ENCODE data around the gene MAML2.

MAML2 gene

GRCh38 chr11:96157517-96157873, 185.5 kb downstream of the MAML2 start:
- Histone ChIP-seq H3K27me3 (ENCODE audit: control insufficient read depth, insufficient read depth, low read length) (no peaks in the 10 kb centered on the region), H3K4me1 (ENCODE audit: control insufficient read depth, insufficient read depth, low read length) (peaks cover 5% of the 10 kb centered on the region), H3K9me3 (ENCODE audit: control insufficient read depth, low read length) (no peaks in the 10 kb centered on the region), H3K36me3 (ENCODE audit: control insufficient read depth, insufficient read depth, low read length) (no peaks in the 10 kb centered on the region), H3K4me3 (ENCODE audit: low read length) (no peak overlapping the region), H3K9ac (ENCODE audit: low read length) (no peak overlapping the region)

- Histone ChIP-seq H3K4me3 (ENCODE audit: low read length) (no peak overlapping the region), H3K9ac (ENCODE audit: low read length) (no peak overlapping the region), H3K4me1 (ENCODE audit: control insufficient read depth, insufficient read depth, low read length) (peaks cover 5% of the 10 kb centered on the region)
Measured at GRCh38 chr11:96156379-96156722, 186.6 kb downstream of the MAML2 start.

DNA sequence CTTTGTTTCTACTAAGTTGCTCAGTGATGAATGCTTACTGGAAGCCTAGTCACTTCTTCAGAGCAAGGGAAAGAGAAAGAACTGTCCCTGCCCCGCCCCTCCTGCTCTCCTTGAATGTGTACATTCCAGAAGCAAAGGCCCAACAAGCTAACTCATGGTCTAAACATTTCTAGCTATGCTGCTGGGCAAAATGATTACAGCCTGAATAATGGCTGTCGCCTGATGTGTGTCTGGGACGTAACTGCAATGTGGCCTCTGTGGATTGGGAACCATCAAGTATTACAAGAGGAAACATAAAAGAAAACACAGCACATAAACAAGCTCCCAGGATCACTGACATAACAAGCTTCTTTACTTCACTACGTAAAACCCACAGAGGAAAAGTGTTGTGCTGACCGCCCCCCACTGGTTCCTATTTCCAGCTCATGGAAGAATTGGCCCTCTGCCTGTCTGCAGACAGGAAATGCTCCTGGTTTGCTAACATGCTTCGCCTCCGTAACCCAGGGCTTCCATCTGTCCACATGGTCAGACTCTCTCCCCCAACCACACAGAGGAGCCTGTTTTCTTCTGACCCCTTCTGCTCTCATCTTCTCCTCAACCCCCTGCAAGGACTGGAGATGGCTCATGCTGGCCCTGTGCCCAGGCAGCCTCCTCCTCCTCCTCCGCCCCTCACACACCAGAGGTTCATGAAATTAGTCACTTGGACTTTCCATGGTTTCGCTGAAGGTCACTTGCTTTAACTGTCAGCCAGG, 187.2 kb downstream of the MAML2 start:
- Histone ChIP-seq H3K4me3 (ENCODE audit: low read length) (no peak overlapping the region), H3K27me3 (ENCODE audit: control insufficient read depth, insufficient read depth, low read length) (no peaks in the 10 kb centered on the region), H3K9ac (ENCODE audit: low read length) (no peak overlapping the region)

More at GRCh38 chr11:96156379-96156722, 186.6 kb downstream of the MAML2 start:
- Histone ChIP-seq H3K9me3 (ENCODE audit: control insufficient read depth, low read length) (no peaks in the 10 kb centered on the region), H3K27me3 (ENCODE audit: control insufficient read depth, insufficient read depth, low read length) (no peaks in the 10 kb centered on the region), H3K36me3 (ENCODE audit: control insufficient read depth, insufficient read depth, low read length) (no peaks in the 10 kb centered on the region)

GRCh38 chr11:96154802-96155520, 188.0 kb downstream of the MAML2 start:
- no peak overlapping the region for H3K9ac ChIP-seq (ENCODE audit: low read length)
- no peak overlapping the region for H3K4me3 ChIP-seq (ENCODE audit: low read length)
- H3K9me3 ChIP-seq (ENCODE audit: control insufficient read depth, low read length) = no peaks in the 10 kb centered on the region
- H3K4me1 ChIP-seq (ENCODE audit: control insufficient read depth, insufficient read depth, low read length) = peaks cover 5% of the 10 kb centered on the region
- H3K36me3 ChIP-seq (ENCODE audit: control insufficient read depth, insufficient read depth, low read length) = no peaks in the 10 kb centered on the region
- no peaks in the 10 kb centered on the region for H3K27me3 ChIP-seq (ENCODE audit: control insufficient read depth, insufficient read depth, low read length)

More for the DNA sequence above, 187.2 kb downstream of the MAML2 start:
- H3K9me3 ChIP-seq (ENCODE audit: control insufficient read depth, low read length) = no peaks in the 10 kb centered on the region
- H3K4me1 ChIP-seq (ENCODE audit: control insufficient read depth, insufficient read depth, low read length) = peaks cover 5% of the 10 kb centered on the region
- H3K36me3 ChIP-seq (ENCODE audit: control insufficient read depth, insufficient read depth, low read length) = no peaks in the 10 kb centered on the region

DNA sequence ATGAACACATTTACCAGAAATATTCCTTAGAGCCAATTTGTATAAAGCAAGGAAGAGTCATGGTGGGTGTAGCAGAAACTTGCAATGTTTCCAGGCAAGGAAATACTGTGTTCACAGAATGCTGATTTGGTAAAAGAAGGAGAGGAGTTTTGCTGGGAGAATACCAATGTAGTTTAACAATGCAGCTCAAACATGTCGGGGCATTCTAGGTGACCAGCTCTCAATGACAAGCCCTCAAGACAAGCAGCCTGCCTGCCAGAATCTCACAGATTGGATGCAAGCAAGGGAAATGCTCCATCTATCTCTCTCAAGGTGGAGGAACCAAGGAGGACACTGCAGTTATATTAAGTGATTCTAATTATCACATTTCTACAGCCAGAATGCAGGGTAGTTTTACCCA, 190.4 kb downstream of the MAML2 start:
- Histone ChIP-seq H3K9me3 (ENCODE audit: control insufficient read depth, low read length) (no peaks in the 10 kb centered on the region), H3K9ac (ENCODE audit: low read length) (no peak overlapping the region), H3K4me1 (ENCODE audit: control insufficient read depth, insufficient read depth, low read length) (peaks cover 5% of the 10 kb centered on the region)

GRCh38 chr11:96151501-96151900, 191.5 kb downstream of the MAML2 start:
- no peaks in the 10 kb centered on the region for H3K9me3 ChIP-seq (ENCODE audit: control insufficient read depth, low read length)
- no peaks in the 10 kb centered on the region for H3K27me3 ChIP-seq (ENCODE audit: control insufficient read depth, insufficient read depth, low read length)
- no peak overlapping the region for H3K9ac ChIP-seq (ENCODE audit: low read length)
- H3K4me3 ChIP-seq (ENCODE audit: low read length) = no peak overlapping the region
- no peaks in the 10 kb centered on the region for H3K36me3 ChIP-seq (ENCODE audit: control insufficient read depth, insufficient read depth, low read length)
- H3K4me1 ChIP-seq (ENCODE audit: control insufficient read depth, insufficient read depth, low read length) = peaks cover 5% of the 10 kb centered on the region

More for the DNA sequence above, 190.4 kb downstream of the MAML2 start:
- Histone ChIP-seq H3K4me3 (ENCODE audit: low read length) (no peak overlapping the region), H3K36me3 (ENCODE audit: control insufficient read depth, insufficient read depth, low read length) (no peaks in the 10 kb centered on the region), H3K27me3 (ENCODE audit: control insufficient read depth, insufficient read depth, low read length) (no peaks in the 10 kb centered on the region)

GRCh38 chr11:96150609-96151008, 192.4 kb downstream of the MAML2 start:
- Histone ChIP-seq H3K27me3 (ENCODE audit: control insufficient read depth, insufficient read depth, low read length) (no peaks in the 10 kb centered on the region), H3K4me1 (ENCODE audit: control insufficient read depth, insufficient read depth, low read length) (no peaks in the 10 kb centered on the region), H3K9ac (ENCODE audit: low read length) (no peak overlapping the region), H3K36me3 (ENCODE audit: control insufficient read depth, insufficient read depth, low read length) (no peaks in the 10 kb centered on the region), H3K9me3 (ENCODE audit: control insufficient read depth, low read length) (no peaks in the 10 kb centered on the region), H3K4me3 (ENCODE audit: low read length) (no peak overlapping the region)

DNA sequence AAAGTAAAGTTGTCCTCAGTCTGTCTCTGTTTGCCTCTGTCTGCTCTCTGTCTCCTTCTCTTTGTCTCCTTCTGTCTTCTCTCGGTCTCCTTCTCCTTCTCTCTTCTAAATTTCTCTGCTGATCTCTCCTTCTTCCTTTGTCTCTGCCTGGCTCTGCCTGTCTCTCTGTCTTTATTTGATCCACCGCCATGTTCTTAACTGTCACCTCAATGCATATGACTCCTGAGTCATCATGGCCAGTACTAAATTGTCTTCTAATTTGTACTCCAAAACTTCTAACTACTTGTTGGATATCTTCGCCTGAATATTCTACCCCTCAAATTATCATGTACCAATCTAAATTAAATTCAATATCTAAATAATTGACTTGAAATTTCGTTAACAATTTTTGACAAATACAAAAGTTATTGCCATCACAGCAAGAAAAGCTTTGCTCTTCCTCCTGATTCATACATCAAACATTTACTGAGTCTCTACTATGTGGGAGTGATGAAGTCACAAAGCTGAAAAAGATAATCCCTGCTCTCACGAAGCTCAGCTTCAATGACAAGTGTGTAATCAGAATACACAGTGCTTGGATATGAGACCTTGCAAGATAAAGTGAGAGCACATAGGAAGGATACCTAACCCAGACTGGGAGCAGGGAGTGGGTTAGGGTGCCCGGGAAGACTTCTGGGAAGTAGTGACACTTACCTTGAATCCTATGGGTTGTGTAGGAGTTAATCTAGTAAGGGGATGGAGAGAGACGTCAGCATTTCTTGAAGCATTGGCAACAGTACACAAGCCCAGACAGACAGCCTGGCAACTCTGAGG, 193.0 kb downstream of the MAML2 start:
- no peaks in the 10 kb centered on the region for H3K27me3 ChIP-seq (ENCODE audit: control insufficient read depth, insufficient read depth, low read length)
- no peak overlapping the region for H3K4me3 ChIP-seq (ENCODE audit: low read length)
- no peaks in the 10 kb centered on the region for H3K4me1 ChIP-seq (ENCODE audit: control insufficient read depth, insufficient read depth, low read length)
- H3K9ac ChIP-seq (ENCODE audit: low read length) = no peak overlapping the region
- H3K36me3 ChIP-seq (ENCODE audit: control insufficient read depth, insufficient read depth, low read length) = no peaks in the 10 kb centered on the region
- H3K9me3 ChIP-seq (ENCODE audit: control insufficient read depth, low read length) = no peaks in the 10 kb centered on the region

DNA sequence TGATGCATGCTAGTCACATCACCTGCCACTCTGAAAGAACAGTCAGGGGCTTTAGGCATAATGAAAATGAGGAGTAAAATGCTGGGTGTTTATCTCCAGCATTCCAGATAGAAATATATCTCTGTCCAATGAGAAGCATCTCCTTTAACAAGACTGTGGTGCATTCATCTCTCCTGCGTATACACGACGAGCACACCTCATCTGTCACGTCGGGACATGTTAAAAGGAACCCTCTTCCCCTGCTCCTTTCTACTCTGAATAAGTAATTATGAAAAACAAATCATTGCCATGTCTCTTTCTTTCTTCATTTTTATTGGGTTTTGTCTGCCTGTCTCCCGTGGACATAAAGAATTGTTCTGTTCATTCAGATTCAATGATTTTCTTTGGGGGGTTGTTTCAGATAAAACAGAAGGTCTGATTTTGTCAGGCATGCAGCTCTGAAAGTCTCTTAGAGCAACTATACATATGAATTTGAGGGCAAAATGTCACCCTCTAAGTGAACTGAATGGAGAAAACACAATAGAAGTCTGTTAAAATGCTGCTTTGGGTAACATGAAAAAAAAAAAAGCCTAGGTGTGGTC, 195.0 kb downstream of the MAML2 start:
- no peaks in the 10 kb centered on the region for H3K4me1 ChIP-seq (ENCODE audit: control insufficient read depth, insufficient read depth, low read length)
- no peak overlapping the region for H3K9ac ChIP-seq (ENCODE audit: low read length)
- no peaks in the 10 kb centered on the region for H3K36me3 ChIP-seq (ENCODE audit: control insufficient read depth, insufficient read depth, low read length)

DNA sequence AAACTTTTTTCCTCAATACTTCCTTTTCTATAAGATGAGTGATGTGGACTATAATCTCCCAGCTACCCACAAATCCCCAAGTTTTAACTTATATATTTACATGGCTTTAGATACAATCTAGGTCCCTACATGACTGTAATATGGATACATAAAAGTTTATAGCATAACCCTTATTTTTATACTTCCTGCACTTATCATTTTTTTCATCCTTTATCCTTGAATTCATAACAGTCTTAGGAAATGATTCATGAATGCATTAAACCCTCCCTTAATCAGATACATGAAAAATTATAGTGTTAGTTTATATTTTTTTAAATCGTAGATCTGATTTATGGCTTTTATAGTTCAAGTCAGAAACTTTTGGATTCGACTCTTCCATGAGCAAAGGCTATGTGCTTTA, 195.8 kb downstream of the MAML2 start:
- Histone ChIP-seq H3K4me3 (ENCODE audit: low read length) (no peak overlapping the region), H3K9ac (ENCODE audit: low read length) (no peak overlapping the region), H3K36me3 (ENCODE audit: control insufficient read depth, insufficient read depth, low read length) (no peaks in the 10 kb centered on the region), H3K4me1 (ENCODE audit: control insufficient read depth, insufficient read depth, low read length) (no peaks in the 10 kb centered on the region), H3K9me3 (ENCODE audit: control insufficient read depth, low read length) (no peaks in the 10 kb centered on the region), H3K27me3 (ENCODE audit: control insufficient read depth, insufficient read depth, low read length) (no peaks in the 10 kb centered on the region)

More for the DNA sequence above, 195.0 kb downstream of the MAML2 start:
- H3K27me3 ChIP-seq (ENCODE audit: control insufficient read depth, insufficient read depth, low read length) = no peaks in the 10 kb centered on the region
- no peak overlapping the region for H3K4me3 ChIP-seq (ENCODE audit: low read length)
- no peaks in the 10 kb centered on the region for H3K9me3 ChIP-seq (ENCODE audit: control insufficient read depth, low read length)

GRCh38 chr11:96146765-96147164, 196.2 kb downstream of the MAML2 start:
- H3K4me1 ChIP-seq (ENCODE audit: control insufficient read depth, insufficient read depth, low read length) = no peaks in the 10 kb centered on the region
- no peaks in the 10 kb centered on the region for H3K9me3 ChIP-seq (ENCODE audit: control insufficient read depth, low read length)
- no peaks in the 10 kb centered on the region for H3K27me3 ChIP-seq (ENCODE audit: control insufficient read depth, insufficient read depth, low read length)

DNA sequence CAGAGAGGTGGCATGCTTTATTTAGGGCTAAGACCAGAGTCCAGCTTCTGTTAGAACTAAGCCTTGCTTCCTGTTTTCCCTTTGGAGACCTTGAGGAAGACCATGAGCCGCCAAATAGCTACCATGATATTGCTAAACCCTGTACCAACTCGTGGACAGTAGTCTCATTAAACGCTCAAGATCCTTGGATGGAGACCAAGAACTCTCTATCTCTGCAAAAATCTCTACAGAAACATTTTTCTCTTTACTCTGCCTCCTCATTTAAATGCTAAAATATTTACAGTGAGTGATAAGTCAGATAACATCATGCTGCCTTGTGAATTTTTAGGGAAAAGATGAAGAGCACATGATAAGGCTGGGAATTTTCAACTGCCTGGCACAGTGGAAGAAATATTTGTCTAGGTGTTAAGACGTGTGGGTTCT, 197.8 kb downstream of the MAML2 start:
- H3K9ac ChIP-seq (ENCODE audit: low read length) = no peak overlapping the region
- H3K9me3 ChIP-seq (ENCODE audit: control insufficient read depth, low read length) = no peaks in the 10 kb centered on the region
- no peaks in the 10 kb centered on the region for H3K27me3 ChIP-seq (ENCODE audit: control insufficient read depth, insufficient read depth, low read length)
- H3K4me1 ChIP-seq (ENCODE audit: control insufficient read depth, insufficient read depth, low read length) = no peaks in the 10 kb centered on the region
- no peaks in the 10 kb centered on the region for H3K36me3 ChIP-seq (ENCODE audit: control insufficient read depth, insufficient read depth, low read length)
- no peak overlapping the region for H3K4me3 ChIP-seq (ENCODE audit: low read length)

More at GRCh38 chr11:96146765-96147164, 196.2 kb downstream of the MAML2 start:
- no peak overlapping the region for H3K9ac ChIP-seq (ENCODE audit: low read length)
- no peak overlapping the region for H3K4me3 ChIP-seq (ENCODE audit: low read length)
- H3K36me3 ChIP-seq (ENCODE audit: control insufficient read depth, insufficient read depth, low read length) = no peaks in the 10 kb centered on the region
